Neural cell (in vitro differentiated cells): ENCODE results near the gene MTHFD2. TPM values are rescaled to one million over a fixed set of nuclear protein-coding genes. Genes with fewer than 3 reads are reported as not detected.

Experiments
- H2AFZ ChIP-seq: fragments of 200-600, 300-800 bp; sonication (generic), shearing (Covaris generic); 2 replicates; pipeline ENCODE4 v1.6.0; 2014; ENCODE audit warnings: low read depth, mild to moderate bottlenecking, antibody characterized with exemption, low read length, moderate library complexity
- H3F3A ChIP-seq: fragments of 200-600 bp; shearing (Covaris generic); 2 replicates; pipeline ENCODE4 v1.6.1; 2016; ENCODE audit warnings: mild to moderate bottlenecking, moderate library complexity, mixed read lengths, antibody characterized with exemption, low read length; ENCODE audit not compliant: insufficient read depth, poor library complexity, severe bottlenecking
- H3K27ac ChIP-seq: fragments of 200-600, 300-800 bp; sonication (generic), shearing (Covaris generic); 2 replicates; pipeline ENCODE4 v1.5.1; 2014; ENCODE audit warnings: mild to moderate bottlenecking, low read length, moderate library complexity
- H3K27me3 ChIP-seq: fragments of 300-800, 200-600 bp; sonication (generic), shearing (Covaris generic); 2 replicates; pipeline ENCODE4 v1.6.0; 2014; ENCODE audit warnings: mild to moderate bottlenecking, low read depth, low read length, moderate library complexity; ENCODE audit not compliant: insufficient read depth
- H3K36me3 ChIP-seq: fragments of 300-800, 200-600 bp; sonication (generic), shearing (Covaris generic); 2 replicates; pipeline ENCODE4 v1.5.1; 2014; ENCODE audit warnings: mild to moderate bottlenecking, antibody characterized with exemption, low read length, moderate library complexity; ENCODE audit not compliant: insufficient read depth
- H3K4me2 ChIP-seq: fragments of 300-800, 200-600 bp; sonication (generic), shearing (Covaris generic); 2 replicates; pipeline ENCODE4 v1.6.0; 2014; ENCODE audit warnings: mild to moderate bottlenecking, low read length
- H3K4me3 ChIP-seq: fragments of 300-800, 200-600 bp; sonication (generic), shearing (Covaris generic); 2 replicates; pipeline ENCODE4 v1.5.1; 2014; ENCODE audit warnings: mild to moderate bottlenecking, low read length, moderate library complexity
- H3K79me2 ChIP-seq: fragments of 200-600 bp; shearing (Covaris generic); replicated peaks from 2 replicates; pipeline ENCODE4 v1.6.0; 2014; ENCODE audit warnings: mild to moderate bottlenecking, low read length, moderate library complexity; ENCODE audit not compliant: insufficient read depth
- H3K9ac ChIP-seq: fragments of 300-800, 200-600 bp; sonication (generic), shearing (Covaris generic); 2 replicates; pipeline ENCODE4 v1.6.1; 2016; ENCODE audit warnings: mild to moderate bottlenecking, low read length, mixed read lengths
- H3K9me2 ChIP-seq: fragments of 200-600 bp; shearing (Covaris generic); 2 replicates; pipeline ENCODE4 v1.6.1; 2016; ENCODE audit warnings: mild to moderate bottlenecking, low read length, mixed read lengths; ENCODE audit not compliant: insufficient read depth
- H3K9me3 ChIP-seq: fragments of 200-600, 300-800 bp; sonication (generic), shearing (Covaris generic); 2 replicates; pipeline ENCODE4 v1.6.1; 2016; ENCODE audit warnings: mild to moderate bottlenecking, mixed run types, low read length, moderate library complexity, mixed read lengths
- H4K20me1 ChIP-seq: fragments of 200-600 bp; shearing (Covaris generic); 2 replicates; pipeline ENCODE4 v1.6.1; 2016; ENCODE audit warnings: mild to moderate bottlenecking, mixed run types; ENCODE audit not compliant: insufficient read depth
- EP300 ChIP-seq: fragments of 450-650 bp; conservative IDR thresholded peaks from 2 replicates; pipeline ENCODE4 v1.6.1; 2014; ENCODE audit warnings: antibody characterized with exemption, mild to moderate bottlenecking, moderate library complexity; ENCODE audit not compliant: poor library complexity, severe bottlenecking
- MXI1 ChIP-seq: fragments of 450-650 bp; conservative IDR thresholded peaks from 2 replicates; pipeline ENCODE4 v1.6.1; 2014; ENCODE audit warnings: antibody characterized with exemption, mild to moderate bottlenecking; ENCODE audit not compliant: poor library complexity, severe bottlenecking
- POLR2AphosphoS5 ChIP-seq: IDR thresholded peaks from 2 replicates; pipeline ENCODE4 v1.6.1; 2012
- RAD21 ChIP-seq: fragments of 450-650 bp; conservative IDR thresholded peaks from 2 replicates; pipeline ENCODE4 v1.6.1; 2014; ENCODE audit warnings: antibody characterized with exemption, mild to moderate bottlenecking, moderate library complexity
- SMC3 ChIP-seq: fragments of 450-650 bp; conservative IDR thresholded peaks from 2 replicates; pipeline ENCODE4 v1.6.1; 2014; ENCODE audit warnings: antibody characterized with exemption, mild to moderate bottlenecking, moderate library complexity; ENCODE audit not compliant: poor library complexity
- TAF1 ChIP-seq: IDR thresholded peaks from 2 replicates; pipeline ENCODE4 v1.6.1; 2012; ENCODE audit warnings: low read depth
- polyA plus RNA-seq: library from polyadenylated mRNA; depleted of rRNA; stranded (reverse); fragments of >200 nt; gene quantifications from 2 replicates; pipeline ENCODE4 v1.2.3, GENCODE V29; 2014
- TF ChIP-seq, protein P1 (sequence below): fragments of 450-650 bp; IDR thresholded peaks from 2 replicates; pipeline ENCODE4 v1.5.1; 2014; ENCODE audit warnings: antibody characterized with exemption, mild to moderate bottlenecking, moderate library complexity; ENCODE audit not compliant: poor library complexity, severe bottlenecking
- TF ChIP-seq, protein P2 (sequence below): IDR thresholded peaks from 2 replicates; pipeline ENCODE4 v1.6.1; 2012; ENCODE audit warnings: borderline replicate concordance

The MTHFD2 gene
- polyA plus RNA-seq, 1 donor from 2014 or later, result 26.3 TPM

DNA sequence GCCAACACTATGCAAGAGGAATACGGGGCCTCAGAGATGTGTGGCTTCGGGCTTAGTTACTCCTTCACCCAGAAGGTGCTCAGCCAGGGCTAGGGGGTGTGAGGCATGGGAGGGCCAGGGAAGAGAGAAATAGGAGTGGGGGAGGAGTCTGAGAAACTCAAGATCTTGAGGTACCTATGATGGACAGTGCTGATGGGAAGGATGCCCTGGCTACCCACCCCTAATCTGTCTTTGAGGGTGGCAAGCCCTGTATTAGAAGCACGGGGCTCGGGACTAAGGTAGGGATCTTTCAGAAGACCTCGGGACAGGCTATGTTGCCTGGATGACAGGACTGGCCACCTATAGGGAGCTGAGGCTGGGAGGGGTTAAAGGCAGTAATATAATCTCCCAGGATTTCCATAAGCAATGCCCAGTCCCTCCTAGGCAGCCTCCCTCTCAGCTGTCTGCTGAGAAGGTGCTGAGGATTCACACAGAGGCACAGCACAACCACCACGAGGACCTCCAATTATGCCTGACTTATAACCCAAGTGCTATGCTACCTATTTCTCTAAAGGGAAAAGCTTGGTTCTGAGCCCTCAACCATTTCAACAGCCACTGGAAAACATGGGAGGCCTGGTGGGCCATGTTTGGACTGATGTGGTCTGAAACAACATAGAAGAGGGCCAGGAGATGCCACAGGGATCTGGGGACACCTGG is 23.3 kb downstream of the MTHFD2 start:
- Histone ChIP-seq H3K9me3 (no peaks in the 10 kb centered on the region), H3K79me2 (no peaks in the 10 kb centered on the region), H4K20me1 (no peaks in the 10 kb centered on the region), H3K9me2 (no peaks in the 10 kb centered on the region), H3K27me3 (no peaks in the 10 kb centered on the region), H3F3A (no peaks in the 10 kb centered on the region), H3K4me2 (no peak overlapping the region), H3K27ac (no peak overlapping the region), H2AFZ (no peak overlapping the region), H3K4me3 (no peak overlapping the region), H3K36me3 (no peaks in the 10 kb centered on the region), H3K9ac (no peak overlapping the region)
- TF ChIP-seq POLR2AphosphoS5 (no peak), EP300 (no peak), MXI1 (no peak)

- Histone ChIP-seq H3K27me3 (no peaks in the 10 kb centered on the region), H3K79me2 (no peaks in the 10 kb centered on the region), H3K36me3 (no peaks in the 10 kb centered on the region), H3K4me3 (no peak overlapping the region), H2AFZ (no peak overlapping the region), H3K4me2 (no peak overlapping the region), H3K27ac (no peak overlapping the region), H3K9me3 (no peaks in the 10 kb centered on the region), H3K9me2 (no peaks in the 10 kb centered on the region), H3K9ac (no peak overlapping the region), H4K20me1 (no peaks in the 10 kb centered on the region), H3F3A (no peaks in the 10 kb centered on the region)
- TF ChIP-seq POLR2AphosphoS5 (no peak), MXI1 (no peak), EP300 (no peak)
- TF ChIP-seq, protein P1, sequence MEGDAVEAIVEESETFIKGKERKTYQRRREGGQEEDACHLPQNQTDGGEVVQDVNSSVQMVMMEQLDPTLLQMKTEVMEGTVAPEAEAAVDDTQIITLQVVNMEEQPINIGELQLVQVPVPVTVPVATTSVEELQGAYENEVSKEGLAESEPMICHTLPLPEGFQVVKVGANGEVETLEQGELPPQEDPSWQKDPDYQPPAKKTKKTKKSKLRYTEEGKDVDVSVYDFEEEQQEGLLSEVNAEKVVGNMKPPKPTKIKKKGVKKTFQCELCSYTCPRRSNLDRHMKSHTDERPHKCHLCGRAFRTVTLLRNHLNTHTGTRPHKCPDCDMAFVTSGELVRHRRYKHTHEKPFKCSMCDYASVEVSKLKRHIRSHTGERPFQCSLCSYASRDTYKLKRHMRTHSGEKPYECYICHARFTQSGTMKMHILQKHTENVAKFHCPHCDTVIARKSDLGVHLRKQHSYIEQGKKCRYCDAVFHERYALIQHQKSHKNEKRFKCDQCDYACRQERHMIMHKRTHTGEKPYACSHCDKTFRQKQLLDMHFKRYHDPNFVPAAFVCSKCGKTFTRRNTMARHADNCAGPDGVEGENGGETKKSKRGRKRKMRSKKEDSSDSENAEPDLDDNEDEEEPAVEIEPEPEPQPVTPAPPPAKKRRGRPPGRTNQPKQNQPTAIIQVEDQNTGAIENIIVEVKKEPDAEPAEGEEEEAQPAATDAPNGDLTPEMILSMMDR, result no peak
Observed at GRCh38 chr2:74222300-74222650, 23.9 kb downstream of the MTHFD2 start.

DNA sequence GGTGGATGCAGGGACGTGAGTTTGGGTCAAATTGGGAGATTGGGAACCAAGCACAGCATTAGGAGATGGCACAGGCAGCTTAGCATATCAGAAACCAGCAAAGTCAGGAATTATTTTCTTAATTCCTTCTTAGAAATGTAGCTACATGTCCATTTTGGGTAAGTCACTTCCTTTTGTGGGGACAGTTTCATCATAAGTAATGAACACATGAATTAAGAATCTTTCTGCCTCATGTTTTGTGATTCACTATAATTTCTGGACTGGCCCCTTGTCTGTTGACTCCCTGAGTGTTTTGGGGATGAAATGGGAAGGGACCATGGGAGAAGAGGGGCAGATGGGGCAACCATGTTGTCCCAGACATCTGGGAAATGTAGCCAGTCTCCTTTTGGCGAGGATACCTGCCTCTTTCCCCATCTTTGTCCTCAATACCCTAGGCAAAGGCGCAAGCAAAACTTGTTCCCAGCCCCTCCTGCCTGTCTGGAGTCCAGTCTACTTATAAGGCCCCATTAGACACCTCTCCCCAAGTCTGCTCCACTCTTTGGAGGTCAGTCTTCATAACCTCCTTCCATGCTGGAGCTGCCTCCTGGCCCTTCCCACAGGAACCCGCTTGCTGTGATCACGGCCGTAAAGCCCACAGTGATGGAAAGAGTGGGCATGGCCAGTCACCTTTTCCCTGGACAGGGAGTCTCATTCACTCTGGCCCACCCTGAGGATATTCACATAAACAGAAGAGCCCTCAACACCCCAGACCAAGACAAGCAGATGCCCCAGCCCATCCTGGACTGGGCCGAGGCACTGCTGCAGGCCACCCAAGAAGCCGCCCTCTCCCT is 25.7 kb downstream of the MTHFD2 start:
- TF ChIP-seq RAD21 (no peak), SMC3 (no peak), POLR2AphosphoS5 (no peak), TAF1 (no peak), MXI1 (no peak)
- TF ChIP-seq, protein P2, sequence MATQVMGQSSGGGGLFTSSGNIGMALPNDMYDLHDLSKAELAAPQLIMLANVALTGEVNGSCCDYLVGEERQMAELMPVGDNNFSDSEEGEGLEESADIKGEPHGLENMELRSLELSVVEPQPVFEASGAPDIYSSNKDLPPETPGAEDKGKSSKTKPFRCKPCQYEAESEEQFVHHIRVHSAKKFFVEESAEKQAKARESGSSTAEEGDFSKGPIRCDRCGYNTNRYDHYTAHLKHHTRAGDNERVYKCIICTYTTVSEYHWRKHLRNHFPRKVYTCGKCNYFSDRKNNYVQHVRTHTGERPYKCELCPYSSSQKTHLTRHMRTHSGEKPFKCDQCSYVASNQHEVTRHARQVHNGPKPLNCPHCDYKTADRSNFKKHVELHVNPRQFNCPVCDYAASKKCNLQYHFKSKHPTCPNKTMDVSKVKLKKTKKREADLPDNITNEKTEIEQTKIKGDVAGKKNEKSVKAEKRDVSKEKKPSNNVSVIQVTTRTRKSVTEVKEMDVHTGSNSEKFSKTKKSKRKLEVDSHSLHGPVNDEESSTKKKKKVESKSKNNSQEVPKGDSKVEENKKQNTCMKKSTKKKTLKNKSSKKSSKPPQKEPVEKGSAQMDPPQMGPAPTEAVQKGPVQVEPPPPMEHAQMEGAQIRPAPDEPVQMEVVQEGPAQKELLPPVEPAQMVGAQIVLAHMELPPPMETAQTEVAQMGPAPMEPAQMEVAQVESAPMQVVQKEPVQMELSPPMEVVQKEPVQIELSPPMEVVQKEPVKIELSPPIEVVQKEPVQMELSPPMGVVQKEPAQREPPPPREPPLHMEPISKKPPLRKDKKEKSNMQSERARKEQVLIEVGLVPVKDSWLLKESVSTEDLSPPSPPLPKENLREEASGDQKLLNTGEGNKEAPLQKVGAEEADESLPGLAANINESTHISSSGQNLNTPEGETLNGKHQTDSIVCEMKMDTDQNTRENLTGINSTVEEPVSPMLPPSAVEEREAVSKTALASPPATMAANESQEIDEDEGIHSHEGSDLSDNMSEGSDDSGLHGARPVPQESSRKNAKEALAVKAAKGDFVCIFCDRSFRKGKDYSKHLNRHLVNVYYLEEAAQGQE, result no peak
- TF ChIP-seq, protein P1, result no peak
- no peaks in the 10 kb centered on the region for H3K79me2 ChIP-seq

More for the DNA sequence above, 25.7 kb downstream of the MTHFD2 start:
- H3F3A ChIP-seq, result no peaks in the 10 kb centered on the region
- no peak overlapping the region for H3K9ac ChIP-seq
- no peak overlapping the region for H3K4me2 ChIP-seq
- no peaks in the 10 kb centered on the region for H3K27me3 ChIP-seq
- H4K20me1 ChIP-seq, result no peaks in the 10 kb centered on the region
- no peaks in the 10 kb centered on the region for H3K36me3 ChIP-seq
- H3K9me2 ChIP-seq, result no peaks in the 10 kb centered on the region
- no peak overlapping the region for H2AFZ ChIP-seq
- no peaks in the 10 kb centered on the region for H3K9me3 ChIP-seq
- H3K4me3 ChIP-seq, result no peak overlapping the region
- no peak overlapping the region for H3K27ac ChIP-seq
